Measurements from ENCODE around the gene IL17RE.
"Not testable (repeated sequence)": the region's sequence is repeated elsewhere in the genome, so short reads cannot be mapped to it uniquely, and the experiment has no call there.

Gene IL17RE

DNA sequence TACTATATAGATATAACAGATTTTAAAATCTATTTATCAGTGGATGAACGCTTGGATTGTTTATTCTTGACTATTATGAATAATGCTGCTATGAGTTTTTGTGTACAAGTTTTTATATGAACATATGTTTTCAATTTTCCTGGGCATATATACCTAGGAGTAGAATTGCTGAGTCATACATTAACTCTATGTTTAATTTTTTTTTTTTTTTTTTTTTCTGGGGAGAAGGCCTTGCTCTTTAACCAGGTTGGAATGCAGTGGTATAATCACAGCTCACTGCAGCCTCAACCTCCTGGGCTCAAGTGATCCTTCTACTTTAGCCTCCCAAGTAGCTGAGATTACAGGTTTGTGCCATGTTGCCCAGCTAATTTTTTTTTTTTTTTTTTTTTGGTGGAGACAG, 31.7 kb upstream of the IL17RE start:
- no peaks in the 10 kb centered on the region for H3K4me1 Mint-ChIP-seq
- H3K36me3 Mint-ChIP-seq, result no peaks in the 10 kb centered on the region
- H3K27me3 Mint-ChIP-seq, result peaks cover 0 to 3% of the 10 kb centered on the region in 2 donors
- DNase-seq (no peak), ATAC-seq (replicated peaks) (no peak)
- H3K4me3 Mint-ChIP-seq, result no peak overlapping the region
- H3K27ac Mint-ChIP-seq, result no peak overlapping the region
- H3K9me3 Mint-ChIP-seq, result no peaks in the 10 kb centered on the region

DNA sequence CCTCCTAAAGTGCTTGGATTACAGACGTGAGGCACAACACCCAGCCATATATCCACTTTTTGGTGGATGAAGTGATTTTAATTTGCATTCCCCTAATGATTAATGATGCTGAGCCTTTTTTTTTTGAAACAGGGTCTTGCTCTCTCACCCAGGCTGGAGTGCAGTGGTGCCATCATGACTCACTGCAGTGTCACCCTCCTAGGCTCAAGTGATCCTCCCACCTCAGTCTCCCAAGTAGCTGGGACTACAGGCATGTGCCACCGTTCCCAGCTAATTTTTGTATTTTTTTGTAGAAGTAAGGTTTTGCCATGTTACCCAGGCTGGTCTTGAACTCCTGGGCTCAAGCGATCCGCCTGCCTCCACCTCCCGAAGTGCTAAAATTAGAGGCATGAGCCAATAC, 30.6 kb upstream of the IL17RE start:
- not testable (repeated sequence) for DNase-seq; H3K4me3 Mint-ChIP-seq; H3K36me3 Mint-ChIP-seq; H3K27me3 Mint-ChIP-seq; H3K4me1 Mint-ChIP-seq; ATAC-seq (replicated peaks); H3K27ac Mint-ChIP-seq; H3K9me3 Mint-ChIP-seq

DNA sequence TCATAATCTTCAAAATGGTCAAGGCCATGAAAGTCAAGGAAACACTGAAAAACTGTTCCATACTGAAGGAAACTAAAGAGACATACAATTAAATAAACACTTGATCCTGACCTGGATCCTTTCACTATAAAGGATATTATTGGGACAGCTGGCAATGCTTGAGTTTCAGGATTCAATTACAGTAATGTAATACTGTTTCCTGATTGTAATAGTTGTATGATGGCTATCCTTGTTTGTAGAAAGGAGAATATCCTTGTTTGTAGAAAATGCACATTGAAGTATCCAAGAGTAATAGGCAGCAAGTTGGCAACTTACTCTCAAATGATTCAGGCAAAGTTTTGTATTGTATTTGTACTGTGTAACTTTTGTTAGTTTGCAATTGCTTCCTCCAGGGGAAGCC, 27.2 kb upstream of the IL17RE start:
- H3K4me1 Mint-ChIP-seq, result no peaks in the 10 kb centered on the region
- no peaks in the 10 kb centered on the region for H3K36me3 Mint-ChIP-seq
- H3K27ac Mint-ChIP-seq, result no peak overlapping the region
- peaks cover 12 to 14% of the 10 kb centered on the region in 2 donors for H3K27me3 Mint-ChIP-seq
- no peak for ATAC-seq (replicated peaks)
- H3K9me3 Mint-ChIP-seq, result no peaks in the 10 kb centered on the region
- no peak for DNase-seq
- H3K4me3 Mint-ChIP-seq, result no peak overlapping the region

DNA sequence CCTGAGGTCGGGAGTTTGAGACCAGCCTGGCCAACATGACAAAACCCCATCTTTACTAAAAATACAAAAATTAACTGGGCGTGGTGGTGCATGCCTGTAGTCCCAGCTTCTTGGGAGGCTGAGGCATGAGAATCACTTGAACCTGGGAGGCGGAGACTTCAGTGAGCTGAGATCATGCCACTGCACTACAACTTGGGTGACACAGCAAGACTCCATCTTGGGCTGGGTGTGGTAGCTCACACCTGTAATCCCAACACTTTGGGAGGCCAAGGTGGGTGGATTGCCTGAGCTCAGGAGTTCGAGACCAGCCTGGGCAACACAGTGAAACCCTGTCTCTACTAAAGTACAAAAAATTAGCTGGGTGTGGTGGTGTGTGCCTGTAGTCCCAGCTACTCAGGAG, 26.4 kb upstream of the IL17RE start:
- H3K9me3 Mint-ChIP-seq; H3K4me1 Mint-ChIP-seq; H3K36me3 Mint-ChIP-seq; ATAC-seq (replicated peaks); DNase-seq; H3K4me3 Mint-ChIP-seq: not testable (repeated sequence)
- peaks cover 12 to 14% of the 10 kb centered on the region in 2 donors for H3K27me3 Mint-ChIP-seq
- H3K27ac Mint-ChIP-seq, result peak overlapping the region; percentile 10

DNA sequence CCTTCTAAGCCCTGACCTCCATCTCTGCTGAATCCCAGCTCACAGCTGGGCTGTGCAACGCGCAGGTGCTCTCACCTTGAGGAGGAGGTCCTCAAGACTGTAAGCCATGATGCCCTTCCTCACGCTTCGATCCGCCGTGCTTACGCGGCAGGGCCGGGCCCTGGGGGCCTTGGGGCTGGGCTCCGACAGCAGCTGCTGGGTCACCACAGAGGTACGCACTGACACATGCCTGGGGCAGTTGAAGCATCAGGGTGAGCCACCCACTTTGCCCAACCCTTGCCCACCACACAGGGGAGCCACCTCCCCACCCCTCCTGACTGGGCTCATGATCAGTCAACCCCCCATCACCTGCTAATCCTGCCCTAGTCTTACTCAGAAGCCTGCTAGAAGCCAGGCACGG, 25.7 kb upstream of the IL17RE start:
- Mint-ChIP-seq H3K36me3 (no peaks in the 10 kb centered on the region), H3K9me3 (no peaks in the 10 kb centered on the region), H3K27ac (no peak overlapping the region), H3K4me3 (no peak overlapping the region), H3K27me3 (peaks cover 12 to 14% of the 10 kb centered on the region in 2 donors), H3K4me1 (no peaks in the 10 kb centered on the region)
- DNase-seq (no peak), ATAC-seq (replicated peaks) (no peak)

DNA sequence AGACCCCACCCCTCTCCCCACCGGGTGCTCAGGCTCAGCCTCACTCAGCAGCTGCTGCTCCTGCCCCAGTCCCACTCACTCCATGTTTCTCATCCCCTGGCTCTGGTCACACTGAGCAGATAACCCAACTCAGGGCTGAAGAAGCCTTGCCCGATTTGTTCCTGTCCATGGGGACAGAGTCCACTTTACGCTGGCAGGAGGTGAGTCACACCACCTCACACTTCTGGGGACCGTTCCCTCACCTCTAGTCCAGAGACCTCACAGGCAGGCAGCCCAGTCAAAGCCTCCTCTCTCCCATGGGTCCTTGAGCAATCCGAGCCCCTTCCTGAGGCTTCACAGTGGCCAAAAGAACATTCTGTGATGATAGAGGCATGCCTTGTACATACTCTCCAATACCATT, 23.9 kb upstream of the IL17RE start:
- Mint-ChIP-seq H3K36me3 (no peaks in the 10 kb centered on the region), H3K27ac (no peak overlapping the region), H3K4me1 (no peaks in the 10 kb centered on the region), H3K27me3 (peaks cover 12 to 14% of the 10 kb centered on the region in 2 donors), H3K9me3 (no peaks in the 10 kb centered on the region), H3K4me3 (no peak overlapping the region)
- ATAC-seq (replicated peaks) (no peak), DNase-seq (no peak)

DNA sequence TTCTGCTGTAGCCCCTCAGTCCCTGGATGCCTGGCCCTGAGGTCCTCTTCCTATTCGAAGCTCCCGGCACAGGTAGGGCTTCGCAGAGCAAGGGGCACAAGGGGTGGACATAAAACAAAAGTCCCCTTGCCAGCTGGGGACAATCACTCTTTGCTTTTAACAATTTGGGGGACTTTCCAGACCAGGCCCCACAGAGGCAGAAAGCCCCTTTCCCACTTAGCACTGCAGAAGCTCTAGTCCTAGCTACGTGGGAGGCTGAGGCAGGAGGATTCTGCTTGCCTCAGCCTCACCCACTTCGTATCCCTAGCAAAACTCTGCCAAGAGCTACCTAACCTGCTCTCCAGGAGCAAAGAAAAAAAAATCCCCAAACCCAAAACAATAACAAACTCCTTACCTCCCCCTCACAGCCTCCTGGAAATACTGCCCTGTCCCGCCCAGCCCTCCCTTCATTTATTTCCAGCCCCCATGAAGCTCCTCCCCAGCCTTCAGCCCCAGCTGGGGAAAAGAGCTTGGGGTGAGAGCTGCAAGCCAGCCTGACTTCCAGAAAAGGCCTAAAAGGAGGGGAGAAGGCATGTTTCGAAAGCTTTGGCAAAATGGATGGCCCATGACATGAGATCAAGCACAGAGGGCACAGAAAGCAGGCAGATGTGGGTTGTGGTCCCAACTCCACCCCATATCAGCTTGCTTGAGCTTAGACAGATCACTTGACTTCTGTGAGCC, 22.7 kb upstream of the IL17RE start, which contains the start of gene CIDEC:
TSS of gene CIDEC (minus strand) at position 424 of the 720 bp plus-strand sequence. CDS start 1,767 bp downstream, outside the sequence.
- no peak within 1 kb of the TSS for H3K4me3 Mint-ChIP-seq

DNA sequence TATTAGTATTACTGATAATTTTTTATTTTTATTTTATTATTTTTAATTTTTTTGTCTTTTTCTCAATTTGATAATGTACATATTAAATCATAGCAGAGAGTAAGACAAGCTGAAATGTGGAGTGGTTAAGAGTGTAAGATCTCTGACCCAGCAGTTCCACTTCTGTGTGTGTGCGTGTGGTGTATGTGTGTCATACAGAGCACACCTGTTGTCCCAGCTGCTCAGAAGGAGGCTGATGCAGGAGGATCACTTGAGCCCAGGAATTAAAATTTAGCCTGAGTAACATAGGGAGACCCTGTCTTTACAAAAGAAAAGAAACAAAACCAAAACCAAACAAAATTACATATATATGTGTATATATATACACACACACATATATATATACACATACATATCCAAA, 21.2 kb upstream of the IL17RE start:
- Mint-ChIP-seq H3K27ac (no peak overlapping the region), H3K36me3 (no peaks in the 10 kb centered on the region), H3K4me1 (no peaks in the 10 kb centered on the region), H3K4me3 (no peak overlapping the region), H3K27me3 (peaks cover 9 to 14% of the 10 kb centered on the region in 2 donors), H3K9me3 (no peaks in the 10 kb centered on the region)
- DNase-seq (no peak), ATAC-seq (replicated peaks) (no peak)

More for the DNA sequence above, 22.7 kb upstream of the IL17RE start, which contains the start of gene CIDEC:
- Mint-ChIP-seq H3K27ac (no peak within 1 kb of the TSS), H3K27me3 (peaks cover 12 to 14% of the 10 kb centered on the region in 2 donors), H3K4me1 (no peaks in the 10 kb centered on the region), H3K9me3 (no peaks in the 10 kb centered on the region), H3K36me3 (no peaks in the 10 kb centered on the region)
- no peak for ATAC-seq (replicated peaks)
- DNase-seq, result no peak

DNA sequence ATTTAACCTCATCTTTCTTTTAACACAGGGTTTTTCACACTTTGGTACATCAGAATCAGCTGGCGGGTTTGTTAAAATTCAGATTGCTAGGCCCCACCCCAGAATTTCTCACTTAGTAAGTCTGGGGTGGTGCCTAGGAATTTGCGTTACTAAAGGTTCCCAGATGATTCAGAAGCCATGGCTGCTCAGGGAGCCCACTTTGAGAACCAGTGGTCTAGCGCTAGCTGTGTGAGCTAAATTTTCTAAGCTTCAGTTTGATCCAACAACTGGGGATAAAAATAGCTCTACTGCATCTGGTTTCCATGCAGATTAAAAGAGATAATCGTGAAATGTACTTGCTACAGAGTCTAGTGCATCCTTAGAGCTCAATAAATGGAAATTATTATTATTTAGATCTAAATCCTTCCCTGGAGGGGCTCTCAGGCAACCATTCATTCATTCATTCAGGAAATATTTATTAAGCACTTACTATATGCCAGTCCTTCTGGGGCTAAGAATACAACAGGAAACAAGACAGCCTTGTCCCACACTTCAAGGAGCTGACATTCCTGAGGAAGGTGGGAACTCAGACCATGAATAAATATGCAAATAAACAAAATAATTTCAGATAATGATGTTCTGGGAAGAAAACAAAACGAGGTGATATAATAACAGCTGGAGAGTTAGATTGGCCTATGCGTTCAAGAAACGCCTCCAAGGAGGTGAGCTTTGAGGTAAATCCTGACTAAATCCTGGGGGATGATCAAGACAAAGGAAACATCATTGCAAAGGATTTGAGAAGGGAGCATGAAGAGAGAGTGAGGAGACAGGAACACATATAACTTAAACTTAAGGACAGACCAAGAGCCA, 18.7 kb upstream of the IL17RE start:
- ATAC-seq (replicated peaks) (no peak), DNase-seq (no peak)
- Mint-ChIP-seq H3K9me3 (no peaks in the 10 kb centered on the region), H3K4me3 (no peak overlapping the region), H3K4me1 (no peaks in the 10 kb centered on the region), H3K27me3 (peaks cover 4 to 6% of the 10 kb centered on the region in 2 donors), H3K27ac (no peak overlapping the region), H3K36me3 (no peaks in the 10 kb centered on the region)

DNA sequence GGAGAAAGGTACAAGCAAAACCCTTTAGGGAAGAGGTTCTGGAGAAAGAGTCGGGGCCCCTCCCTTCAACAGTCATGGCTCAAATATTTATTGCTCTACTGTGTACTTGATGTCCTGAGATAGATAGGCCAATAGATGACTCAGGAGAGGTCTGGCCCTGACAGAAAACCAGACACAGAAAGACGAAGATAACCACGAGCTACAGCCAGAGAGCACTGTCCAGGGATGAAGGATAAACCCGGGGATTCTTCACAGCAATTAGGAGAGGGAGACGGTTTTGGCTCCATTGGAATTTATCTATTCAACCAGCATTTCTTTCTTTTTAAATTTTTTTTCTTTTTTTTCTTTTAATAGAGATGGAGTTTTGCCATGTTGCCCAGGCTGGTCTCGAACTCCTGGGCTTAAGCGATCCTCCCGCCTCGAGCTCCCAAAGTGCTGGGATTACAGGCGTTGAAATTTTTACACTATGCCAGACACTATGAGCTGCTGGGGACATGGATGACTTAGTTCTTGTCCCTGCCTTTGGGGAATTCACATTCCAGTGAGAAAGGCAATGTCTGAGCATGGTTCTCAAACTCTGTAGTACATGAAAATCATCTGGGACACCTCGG, 18.0 kb upstream of the IL17RE start:
- peaks cover 3% of the 10 kb centered on the region in 2 donors for H3K27me3 Mint-ChIP-seq
- ATAC-seq (replicated peaks) (no peak), DNase-seq (no peak)
- H3K36me3 Mint-ChIP-seq, result no peaks in the 10 kb centered on the region
- H3K4me3 Mint-ChIP-seq, result no peak overlapping the region
- no peak overlapping the region for H3K27ac Mint-ChIP-seq
- H3K9me3 Mint-ChIP-seq, result no peaks in the 10 kb centered on the region
- peaks cover 2% of the 10 kb centered on the region in 2 donors for H3K4me1 Mint-ChIP-seq

DNA sequence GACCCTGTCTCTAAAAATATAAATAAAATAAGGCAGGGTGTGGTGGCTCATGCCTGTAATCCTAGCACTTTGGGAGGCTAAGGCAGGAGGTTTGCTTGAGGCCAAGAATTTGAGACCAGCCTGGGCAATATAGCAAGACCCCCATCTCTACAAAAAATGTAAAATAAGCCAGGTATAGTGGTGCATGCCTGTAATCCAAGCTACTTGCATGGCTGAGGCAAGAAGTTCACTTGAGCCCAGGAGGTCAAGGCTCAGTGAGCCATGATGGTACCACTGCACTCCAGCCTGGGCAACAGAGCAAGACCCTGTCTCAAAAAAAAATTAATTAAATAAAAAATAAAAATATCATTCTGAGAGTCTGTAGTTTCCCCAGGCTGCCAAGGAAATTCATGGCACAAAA, 16.3 kb upstream of the IL17RE start:
- DNase-seq, result no peak
- Mint-ChIP-seq H3K4me3 (no peak overlapping the region), H3K27ac (no peak overlapping the region), H3K36me3 (peaks cover 2 to 3% of the 10 kb centered on the region in 2 donors), H3K27me3 (no peaks in the 10 kb centered on the region), H3K4me1 (peaks cover 5 to 9% of the 10 kb centered on the region in 2 donors), H3K9me3 (no peaks in the 10 kb centered on the region)
- ATAC-seq (replicated peaks), result no peak

DNA sequence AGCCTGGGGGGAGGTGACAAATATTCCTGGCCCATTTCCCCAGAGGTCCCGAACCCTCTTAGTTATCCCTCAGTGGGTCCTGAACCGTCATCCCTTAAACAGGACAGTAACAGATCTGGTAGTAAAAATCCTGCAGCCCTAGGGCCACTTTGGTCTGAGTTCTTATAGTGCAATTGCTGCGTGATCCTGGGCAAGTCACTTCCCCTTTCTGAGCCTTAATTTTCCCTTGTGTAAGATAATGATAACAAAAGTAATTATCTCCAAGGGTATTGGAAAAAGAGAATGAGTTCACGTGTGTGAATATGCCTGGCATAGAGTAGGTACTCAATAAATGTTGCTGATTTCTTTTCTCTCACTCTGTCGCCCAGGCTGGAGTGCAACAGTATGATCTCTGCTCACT, 15.2 kb upstream of the IL17RE start:
- no peak for ATAC-seq (replicated peaks)
- peaks cover 8 to 12% of the 10 kb centered on the region in 2 donors for H3K36me3 Mint-ChIP-seq
- H3K27me3 Mint-ChIP-seq, result no peaks in the 10 kb centered on the region
- H3K9me3 Mint-ChIP-seq, result peaks cover 2 to 3% of the 10 kb centered on the region in 2 donors
- H3K27ac Mint-ChIP-seq, result no peak overlapping the region
- no peak for DNase-seq
- H3K4me1 Mint-ChIP-seq, result peaks cover 10 to 14% of the 10 kb centered on the region in 2 donors
- H3K4me3 Mint-ChIP-seq, result no peak overlapping the region

DNA sequence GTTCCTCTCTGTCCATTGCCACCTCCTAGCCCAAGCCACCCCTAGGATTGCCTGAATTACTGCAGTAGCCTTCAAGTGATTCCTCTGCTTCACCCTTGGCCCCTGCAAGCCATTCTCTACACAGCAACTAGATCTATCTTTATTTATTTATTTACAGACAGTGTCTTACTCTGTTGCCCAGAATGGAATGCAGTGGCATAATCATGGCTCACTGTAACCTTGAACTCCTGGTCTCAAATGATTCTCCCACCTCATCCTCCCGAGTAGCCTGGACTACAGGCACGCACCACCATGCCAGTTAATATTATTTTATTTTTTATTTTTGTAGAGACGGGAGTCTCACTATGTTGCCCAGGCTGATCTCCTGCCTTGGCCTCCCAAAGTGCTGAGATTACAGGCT, 14.1 kb upstream of the IL17RE start:
- Mint-ChIP-seq H3K9me3 (peaks cover 2 to 3% of the 10 kb centered on the region in 2 donors), H3K27ac (no peak overlapping the region), H3K27me3 (no peaks in the 10 kb centered on the region)

DNA sequence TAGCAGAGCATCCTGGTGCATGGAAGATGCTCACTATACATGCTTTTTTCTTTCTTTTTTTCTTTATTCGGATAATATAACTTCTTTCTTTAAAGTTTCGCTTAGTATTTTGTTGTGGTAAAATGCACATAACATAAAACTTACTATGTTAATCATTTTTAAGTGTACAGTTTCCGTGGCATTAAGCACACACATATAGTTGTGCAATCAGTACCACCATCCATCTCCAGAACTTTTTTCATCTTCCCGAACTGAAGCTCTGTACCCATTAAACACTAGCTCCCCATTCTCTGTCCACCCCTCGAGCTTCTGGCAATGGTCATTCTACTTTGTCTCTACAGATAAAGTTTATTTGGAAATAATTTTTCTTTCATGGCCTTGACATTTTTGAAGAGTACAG, 13.2 kb upstream of the IL17RE start:
- no peak for DNase-seq
- no peaks in the 10 kb centered on the region for H3K27me3 Mint-ChIP-seq
- peaks cover 26 to 32% of the 10 kb centered on the region in 2 donors for H3K4me1 Mint-ChIP-seq
- no peak for ATAC-seq (replicated peaks)
- H3K36me3 Mint-ChIP-seq, result peaks cover 24 to 28% of the 10 kb centered on the region in 2 donors
- H3K9me3 Mint-ChIP-seq, result peaks cover 2 to 3% of the 10 kb centered on the region in 2 donors
- H3K4me3 Mint-ChIP-seq, result no peak overlapping the region
- H3K27ac Mint-ChIP-seq, result no peak overlapping the region

More for the DNA sequence above, 14.1 kb upstream of the IL17RE start:
- no peak for DNase-seq
- ATAC-seq (replicated peaks), result no peak
- Mint-ChIP-seq H3K4me3 (no peak overlapping the region), H3K4me1 (peaks cover 18 to 25% of the 10 kb centered on the region in 2 donors), H3K36me3 (peaks cover 16 to 21% of the 10 kb centered on the region in 2 donors)

Measured in stimulated activated naive B cell treated with anti-CD40 and anti-IgM and Interleukin-4, amounts not matched to agents 10 μg/mL and 1 μg/mL and 100 μg/mL, for 72 hours (primary cell).